Camera-type eye (tissue), 1 donor: ENCODE results near the gene SPATA3. TPM values are rescaled to one million over a fixed set of nuclear protein-coding genes. Genes with fewer than 3 reads are reported as not detected.

Experiments used
- total RNA-seq: library from RNA; depleted of rRNA; stranded (reverse); fragments of >200 nt; gene quantifications from one replicate; pipeline ENCODE4 v1.2.3, GENCODE V29; 2014

The SPATA3 gene
- total RNA-seq: not detected

GRCh38 chr2:230995821-230996220 is at the start of gene SPATA3:
TSS of gene SPATA3 (plus strand) at chr2:230996121. CDS start at chr2:230996234, 113 bp downstream.

DNA sequence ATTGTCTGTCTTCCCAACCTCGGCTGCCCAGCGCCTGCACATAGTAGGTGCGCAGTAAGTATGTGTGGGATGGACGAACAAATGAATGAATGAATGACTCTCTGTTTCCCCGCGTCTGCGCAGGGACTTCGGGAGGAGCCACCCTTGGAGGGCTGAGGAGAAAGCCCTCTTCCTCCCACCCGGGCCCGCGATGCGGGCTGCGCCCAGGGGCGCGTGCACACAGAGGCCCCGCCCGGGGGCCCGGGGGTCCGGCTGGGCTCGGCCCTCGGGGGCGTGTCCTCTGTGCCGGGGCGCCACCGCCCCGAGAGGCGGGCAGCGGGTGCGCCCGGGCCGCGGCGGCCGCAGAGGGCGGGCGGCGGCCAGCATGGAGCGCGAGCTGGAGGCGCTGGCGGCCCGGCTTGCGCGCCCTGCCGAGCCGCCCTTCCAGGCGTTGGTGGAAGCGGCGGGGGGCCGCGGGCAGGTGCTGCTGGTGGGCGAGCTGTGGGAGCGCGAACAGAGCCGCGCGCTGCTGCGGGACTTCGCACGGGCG is 41.3 kb downstream of the SPATA3 start, which contains the start of gene C2orf72:
Gene C2orf72 (plus strand): TSS at position 322 of the 529 bp plus-strand sequence. CDS start 43 bp downstream, at position 365.

GRCh38 chr2:231056453-231057416 is 60.8 kb downstream of the SPATA3 start, which contains the start of gene PSMD1:
TSS of gene PSMD1 (plus strand) at chr2:231056867. CDS start at chr2:231057026, 159 bp downstream.

Other genes starting within 250 kb of the SPATA3 start
- gene ITM2C, start 131.2 kb upstream of the SPATA3 start, total RNA-seq: 162 TPM
- not detected for gene GPR55, start 70.9 kb upstream of the SPATA3 start, total RNA-seq
- 4.9 TPM for gene C2orf72, start 41.4 kb downstream of the SPATA3 start, total RNA-seq
- 94.6 TPM for gene PSMD1, start 60.7 kb downstream of the SPATA3 start, total RNA-seq
- gene HTR2B, start 128.9 kb downstream of the SPATA3 start, total RNA-seq: 1.0 TPM
- gene ARMC9, start 202.5 kb downstream of the SPATA3 start, total RNA-seq: 63.1 TPM